KBM-7 (cell line): ENCODE measurements around the gene SNAP47.
A peak's percentile ranks its signal among the peaks of the same experiment; 100 is the strongest.

ENCODE experiments used
- DNase-seq: peaks from one replicate; pipeline ENCODE4 v3.0.0-alpha.2; 2015
- in situ Hi-C: fragments of 300-500 bp; cut with MboI; formaldehyde crosslinking; loops from 2 replicates; pipeline ENCODE4 v1.14.3; 2020; ENCODE audit warnings: low sequenced_read_pairs, low pct_unique_long_range_greater_than_20kb, mixed read lengths

The SNAP47 gene

DNA sequence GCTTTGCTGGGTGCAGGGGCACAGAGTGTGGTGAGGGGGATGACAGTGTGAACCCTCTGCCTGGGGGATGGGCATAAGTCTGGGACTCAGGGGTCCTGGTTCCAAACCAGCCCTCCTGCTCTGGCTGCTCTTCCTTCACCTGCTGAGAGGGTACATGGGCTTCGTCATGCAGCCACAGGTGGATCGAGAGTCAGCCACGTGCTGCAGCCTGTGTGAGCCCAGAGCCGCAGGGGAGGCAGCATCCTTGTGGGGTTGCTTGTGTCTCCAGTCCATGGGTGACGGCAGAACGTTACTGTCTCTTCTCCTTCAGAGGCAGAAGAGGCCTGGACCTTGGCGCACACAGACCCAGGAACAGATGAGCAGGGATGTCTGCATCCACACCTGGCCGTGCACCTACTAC lies 12.1 kb downstream of the SNAP47 start:
- no peak for DNase-seq

DNA sequence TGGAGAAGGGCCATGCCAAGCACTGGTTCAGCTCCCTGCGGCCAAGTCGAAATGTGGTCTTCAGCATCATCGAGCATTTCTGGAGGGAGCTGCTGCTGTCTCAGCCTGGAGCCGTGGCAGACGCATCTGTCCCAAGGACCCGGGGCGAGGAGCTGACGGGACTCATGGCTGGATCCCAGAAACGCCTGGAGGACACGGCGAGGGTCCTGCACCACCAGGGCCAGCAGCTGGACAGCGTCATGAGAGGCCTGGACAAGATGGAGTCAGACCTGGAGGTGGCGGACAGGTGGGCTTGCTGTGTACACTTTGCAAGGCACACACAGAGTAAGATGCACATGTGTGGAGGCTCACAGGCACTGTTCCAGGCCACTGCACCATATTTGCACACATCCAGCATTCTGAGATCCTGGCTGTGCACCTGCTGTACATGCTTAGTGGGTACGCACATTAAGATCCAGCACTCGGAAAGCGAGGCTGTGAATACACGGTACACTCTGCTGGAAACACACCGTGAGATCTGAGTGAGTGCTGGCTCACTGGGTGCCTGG lies 12.8 kb downstream of the SNAP47 start:
- in situ Hi-C loops, result no loop called here
- DNase-seq, result no peak

More for the DNA sequence above, 12.1 kb downstream of the SNAP47 start:
- in situ Hi-C loops, result no loop called here

DNA sequence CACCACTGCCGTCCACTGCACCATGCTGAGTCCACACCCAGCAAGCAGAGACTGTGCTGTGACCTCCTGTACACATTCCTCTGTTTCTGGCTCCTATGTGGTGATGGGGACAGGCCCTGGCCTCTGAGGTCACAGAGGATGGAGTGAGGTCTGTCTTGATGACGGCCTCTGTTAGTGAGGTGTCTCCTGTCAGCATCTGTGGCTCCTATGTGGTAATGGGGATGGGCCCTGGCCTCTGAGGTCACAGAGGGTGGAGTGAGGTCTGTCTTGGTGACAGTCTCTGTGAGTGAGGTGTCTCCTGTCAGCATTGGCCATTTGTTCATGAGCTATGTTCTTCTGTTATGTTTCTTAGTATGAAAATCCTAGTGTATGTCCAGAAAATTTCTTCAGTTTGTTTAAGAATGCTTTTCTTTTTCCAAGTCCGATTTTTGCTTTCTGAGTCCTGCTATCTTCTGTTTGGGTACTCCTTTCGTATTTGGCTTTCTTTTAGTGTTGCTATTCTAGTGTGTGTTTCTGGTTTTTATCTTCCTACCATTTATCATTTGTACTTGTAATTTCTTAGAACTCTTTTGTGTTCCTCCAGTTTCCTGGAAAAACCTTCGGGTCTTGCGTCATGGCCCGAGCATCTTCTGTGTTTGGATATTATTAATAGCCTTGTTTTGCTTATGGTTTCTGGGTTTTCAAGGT lies 13.4 kb downstream of the SNAP47 start:
- DNase-seq, result no peak
- in situ Hi-C loops, result no loop called here

DNA sequence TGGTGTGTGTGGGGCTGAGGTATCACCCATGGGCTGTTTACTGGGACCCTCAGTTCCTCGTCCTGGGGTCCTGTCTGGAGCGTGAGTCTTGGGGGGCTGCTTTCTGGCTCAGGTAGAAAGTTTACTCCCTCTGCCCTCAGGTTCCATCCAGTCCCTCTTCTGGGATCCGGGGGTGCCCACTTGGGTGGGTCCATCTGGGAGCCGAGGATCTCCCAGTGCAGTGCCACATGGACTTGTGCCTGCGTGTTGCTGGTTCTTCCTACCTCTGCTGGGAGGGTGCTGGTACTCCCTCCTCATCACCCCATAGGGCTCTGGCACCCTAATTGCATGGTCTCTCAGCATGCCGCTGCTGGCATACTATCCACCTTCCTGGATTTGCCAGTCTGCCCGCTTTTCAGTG lies 14.0 kb downstream of the SNAP47 start:
- DNase-seq, result no peak
- in situ Hi-C loops, result no loop called here

DNA sequence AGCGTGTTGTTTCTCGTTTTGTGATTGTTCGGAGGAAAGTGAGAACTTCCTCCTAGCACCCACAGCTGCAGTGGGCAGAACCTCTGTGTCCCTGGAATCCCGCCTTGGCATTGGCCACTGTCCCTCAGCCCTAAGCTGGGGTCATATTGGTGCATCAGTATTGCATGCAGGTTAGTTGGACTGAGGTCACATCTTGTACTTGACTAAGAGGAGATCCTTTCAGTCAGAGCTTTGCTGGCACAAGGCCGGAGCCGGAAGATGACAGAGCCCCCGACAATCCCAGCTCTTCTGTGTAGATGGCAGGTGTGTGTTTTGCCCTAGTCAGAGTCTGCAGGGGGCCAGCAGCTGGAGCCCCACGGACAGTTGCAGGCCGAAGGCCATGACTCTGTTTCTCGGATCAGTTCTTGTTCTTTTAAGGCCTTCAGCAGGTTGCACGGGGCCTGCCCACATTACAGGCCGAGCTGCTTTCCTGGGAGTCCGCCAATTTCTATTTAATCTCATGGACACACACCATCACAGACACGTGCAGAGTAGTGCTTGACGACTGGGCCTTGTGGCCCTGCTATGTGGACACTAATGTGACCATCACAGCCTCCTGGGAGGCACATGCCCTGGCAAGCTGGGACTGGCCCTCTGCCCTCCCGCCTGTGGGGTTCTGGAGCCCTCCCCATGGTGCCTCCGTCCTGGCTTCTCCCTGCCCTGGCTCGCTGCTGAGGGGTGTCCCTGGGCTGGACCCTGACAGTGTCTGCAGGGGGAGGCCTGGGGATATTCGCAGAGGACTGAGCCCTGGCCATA lies 14.9 kb downstream of the SNAP47 start:
- no peak for DNase-seq
- in situ Hi-C loops, result loop anchor here (25.0 kb wide), 1 partner anchor 187 kb away; the partner anchor contains the start of gene WNT9A

DNA sequence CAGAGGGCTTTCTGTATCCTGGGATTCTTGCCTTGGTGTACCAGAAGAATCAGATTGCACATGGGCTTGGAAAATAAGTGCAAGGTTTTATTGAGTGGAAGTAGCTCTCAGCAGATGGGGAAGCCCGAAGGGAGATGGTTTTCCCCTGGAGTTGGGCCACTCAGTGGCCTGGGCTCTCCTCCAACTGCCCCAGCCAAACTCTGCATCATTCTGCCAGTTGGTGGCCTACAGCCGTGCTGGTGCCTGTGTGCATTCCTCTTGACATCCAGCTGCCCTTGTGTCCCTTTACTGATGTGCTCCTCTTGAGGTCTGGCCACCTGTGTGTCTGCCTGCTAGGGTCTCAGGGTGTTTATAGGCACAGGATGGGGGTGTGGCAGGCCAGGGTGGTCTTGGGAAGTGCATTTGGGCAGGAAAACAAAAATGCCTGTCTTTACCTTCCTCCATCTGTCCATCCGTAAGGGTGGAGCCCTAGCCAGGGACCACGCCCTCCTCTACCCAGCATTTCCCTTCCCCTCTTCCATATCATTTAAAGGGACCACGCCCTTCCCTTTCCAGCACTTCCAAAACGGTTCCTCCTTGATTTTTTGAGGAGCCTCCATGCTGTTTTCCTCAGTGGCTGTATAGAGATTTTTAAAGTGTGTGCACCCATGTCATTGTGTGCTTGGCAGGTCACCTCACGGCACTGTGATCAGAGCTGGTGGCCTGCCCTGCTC lies 18.9 kb downstream of the SNAP47 start:
- in situ Hi-C loops, result loop anchor here (25.0 kb wide), 1 partner anchor 183 kb away; the partner anchor contains the start of gene WNT9A

DNA sequence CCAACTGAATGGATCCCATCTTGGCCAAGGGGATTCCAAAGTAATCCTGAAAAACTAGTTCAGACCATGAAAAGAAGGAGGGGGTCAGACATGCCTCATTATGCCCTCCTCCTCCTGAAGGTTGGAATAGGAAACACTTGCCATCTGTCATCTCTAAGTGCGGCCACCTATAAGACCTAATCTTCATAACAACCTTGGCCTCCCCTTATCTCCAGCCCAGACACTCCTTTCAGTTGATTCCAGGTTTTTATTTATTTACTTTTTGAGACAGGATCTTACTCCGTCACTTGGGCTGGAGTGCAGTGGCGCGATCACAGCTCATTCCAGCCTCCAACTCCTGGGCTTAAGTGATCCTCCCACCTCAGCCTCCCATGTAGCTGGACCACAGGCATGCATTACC lies 19.7 kb downstream of the SNAP47 start:
- DNase-seq, result no peak
- in situ Hi-C loops, result loop anchor here (25.0 kb wide), 1 partner anchor 182 kb away; the partner anchor contains the start of gene WNT9A

More for the DNA sequence above, 18.9 kb downstream of the SNAP47 start:
- DNase-seq, result no peak

DNA sequence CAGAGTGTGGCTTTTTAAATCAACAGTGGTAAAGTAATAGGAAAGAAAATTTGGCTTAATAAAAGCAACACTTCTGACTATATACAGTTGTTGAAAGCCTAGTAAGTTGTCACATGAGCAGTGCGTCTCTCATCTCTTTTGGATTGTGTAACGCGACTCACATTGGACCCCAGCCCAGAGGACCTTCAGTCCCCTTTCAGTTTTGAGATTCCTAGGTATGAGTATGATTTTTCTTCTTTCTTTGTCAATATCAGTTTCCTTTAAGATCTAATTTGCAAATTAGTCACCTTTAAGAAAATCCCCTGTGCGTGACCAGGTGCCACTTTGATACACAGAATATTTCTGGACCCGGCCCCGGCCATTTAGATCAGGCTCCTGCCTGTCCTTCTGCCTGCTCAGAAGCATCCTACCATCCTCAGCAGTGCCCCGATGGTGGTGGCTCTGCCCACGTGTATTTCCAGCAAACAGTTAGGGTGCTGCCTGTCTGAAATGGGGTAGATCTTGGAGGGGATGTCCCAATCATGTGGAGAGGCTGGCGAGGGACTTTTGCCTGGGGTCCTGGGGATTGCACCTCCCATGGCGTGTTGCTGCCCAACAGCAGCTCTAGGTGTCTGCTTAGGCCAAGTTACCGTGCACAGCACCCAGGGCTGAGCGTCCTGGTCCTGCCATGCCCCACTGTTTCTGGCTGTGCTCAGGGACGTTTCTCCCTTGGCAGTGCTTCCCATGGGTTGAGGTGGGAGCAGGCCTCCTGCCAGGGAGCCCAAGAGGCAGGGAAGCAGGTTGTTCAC lies 21.1 kb downstream of the SNAP47 start:
- in situ Hi-C loops, result loop anchor here (25.0 kb wide), 1 partner anchor 181 kb away; the partner anchor contains the start of gene WNT9A
- no peak for DNase-seq

DNA sequence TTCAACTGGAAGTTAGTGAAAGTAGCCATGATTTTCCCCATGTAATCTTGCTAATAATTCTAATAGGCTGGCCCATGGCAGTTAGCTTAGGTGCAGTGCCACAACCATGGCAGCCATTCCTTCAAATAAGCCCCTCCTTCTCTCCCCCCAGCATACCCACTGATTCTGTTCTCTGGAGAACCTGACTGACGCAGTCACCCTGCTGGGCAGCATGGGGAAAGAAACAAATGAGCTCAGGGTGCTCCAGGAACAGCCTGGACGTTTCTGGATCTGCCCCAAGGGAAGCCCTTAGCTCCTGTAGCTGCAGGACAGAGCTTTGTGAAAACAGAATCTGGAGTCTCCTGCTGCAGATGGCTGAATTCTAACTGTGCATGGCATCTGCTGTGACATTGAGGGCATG lies 22.5 kb downstream of the SNAP47 start:
- DNase-seq, result no peak

DNA sequence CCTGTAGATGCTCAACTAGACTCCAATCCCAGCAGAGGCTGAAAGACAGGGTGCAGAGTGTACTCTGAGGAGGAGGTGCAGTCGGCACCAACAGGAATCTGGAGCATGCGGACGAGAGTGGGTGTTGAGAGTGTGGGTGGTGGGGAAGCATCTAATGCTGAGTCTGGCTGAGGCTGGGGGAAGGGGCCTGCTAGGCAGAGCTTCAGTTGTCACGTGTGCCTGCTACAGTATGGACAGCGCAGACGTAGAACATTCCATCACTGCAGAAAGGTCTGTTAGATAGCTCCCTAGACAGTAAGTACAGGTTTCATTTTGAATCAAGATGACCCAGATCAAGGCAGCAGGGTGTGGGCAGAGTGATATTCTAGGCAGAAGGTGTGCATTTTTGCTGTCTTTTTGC lies 23.1 kb downstream of the SNAP47 start:
- DNase-seq, result no peak
- in situ Hi-C loops, result loop anchor here (25.0 kb wide), 1 partner anchor 179 kb away; the partner anchor contains the start of gene WNT9A

More for the DNA sequence above, 22.5 kb downstream of the SNAP47 start:
- in situ Hi-C loops, result loop anchor here (25.0 kb wide), 1 partner anchor 180 kb away; the partner anchor contains the start of gene WNT9A

DNA sequence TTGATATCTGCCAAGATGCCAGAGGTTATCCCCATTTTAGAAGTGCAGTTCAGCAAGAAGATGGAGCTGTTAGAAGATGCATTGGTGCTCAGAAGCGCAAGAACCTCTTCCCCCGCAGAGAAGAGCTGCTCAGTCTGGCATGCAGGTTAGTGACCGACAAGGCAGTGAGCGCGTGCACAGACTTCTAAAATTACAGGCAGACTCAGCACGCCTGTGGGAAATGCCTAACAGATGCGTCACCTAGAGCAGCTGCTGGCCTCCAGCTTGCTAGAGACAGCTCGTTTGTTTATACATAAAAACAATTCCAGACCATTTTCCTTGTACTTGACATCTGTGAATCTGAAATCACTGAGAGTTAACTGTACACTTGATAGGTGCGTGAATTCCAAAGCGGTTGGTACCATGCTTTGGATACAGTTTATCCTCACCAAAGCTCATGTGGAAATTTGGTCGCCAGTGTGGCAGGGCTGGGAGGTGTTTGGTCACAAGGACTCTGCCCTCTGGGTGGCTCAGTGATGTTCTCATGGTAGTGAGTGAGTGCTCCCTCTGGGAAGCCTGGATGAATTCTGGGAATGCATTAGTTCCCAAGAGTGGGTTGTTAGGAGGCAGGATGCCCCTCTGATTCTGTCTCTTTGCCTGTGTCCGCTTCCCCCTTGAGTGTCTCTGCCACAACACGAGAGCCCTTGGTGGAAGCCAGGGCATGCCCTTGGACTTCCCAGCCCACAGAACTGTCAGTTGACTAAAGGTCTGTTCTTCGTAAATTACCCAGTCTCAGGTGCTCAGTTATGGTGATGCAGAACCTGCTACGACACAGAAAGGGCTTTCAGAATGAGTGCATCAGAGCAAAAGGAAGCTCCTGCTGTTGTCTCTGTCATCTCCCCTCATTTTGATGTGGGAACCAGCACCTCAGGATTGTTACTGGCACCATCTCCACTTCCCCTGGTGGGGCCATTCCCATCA lies 24.4 kb downstream of the SNAP47 start:
- no peak for DNase-seq
- in situ Hi-C loops, result loop anchor here (25.0 kb wide), 1 partner anchor 178 kb away; the partner anchor contains the start of gene WNT9A

DNA sequence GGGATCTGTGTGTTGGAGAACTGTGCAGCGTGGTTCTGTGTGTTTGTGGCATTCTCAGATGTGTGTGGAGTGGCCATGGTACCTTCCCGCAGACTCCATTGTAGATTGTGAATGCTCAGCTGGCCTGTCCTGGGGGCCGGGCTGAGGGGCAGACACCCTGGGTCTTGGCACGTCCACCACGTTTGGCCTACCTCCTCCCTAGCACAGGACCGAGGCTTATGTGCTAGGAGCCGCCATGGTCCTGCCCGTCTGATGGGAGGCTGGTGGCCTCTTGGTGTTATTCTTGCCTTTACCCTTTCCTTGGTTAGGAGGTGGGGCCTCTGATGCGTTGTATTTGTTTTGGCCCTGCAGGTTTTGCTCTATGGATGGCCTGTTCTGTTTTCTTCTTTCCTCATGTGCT lies 25.1 kb downstream of the SNAP47 start:
- DNase-seq, result no peak
- in situ Hi-C loops, result loop anchor here (25.0 kb wide), 1 partner anchor 177 kb away; the partner anchor contains the start of gene WNT9A

DNA sequence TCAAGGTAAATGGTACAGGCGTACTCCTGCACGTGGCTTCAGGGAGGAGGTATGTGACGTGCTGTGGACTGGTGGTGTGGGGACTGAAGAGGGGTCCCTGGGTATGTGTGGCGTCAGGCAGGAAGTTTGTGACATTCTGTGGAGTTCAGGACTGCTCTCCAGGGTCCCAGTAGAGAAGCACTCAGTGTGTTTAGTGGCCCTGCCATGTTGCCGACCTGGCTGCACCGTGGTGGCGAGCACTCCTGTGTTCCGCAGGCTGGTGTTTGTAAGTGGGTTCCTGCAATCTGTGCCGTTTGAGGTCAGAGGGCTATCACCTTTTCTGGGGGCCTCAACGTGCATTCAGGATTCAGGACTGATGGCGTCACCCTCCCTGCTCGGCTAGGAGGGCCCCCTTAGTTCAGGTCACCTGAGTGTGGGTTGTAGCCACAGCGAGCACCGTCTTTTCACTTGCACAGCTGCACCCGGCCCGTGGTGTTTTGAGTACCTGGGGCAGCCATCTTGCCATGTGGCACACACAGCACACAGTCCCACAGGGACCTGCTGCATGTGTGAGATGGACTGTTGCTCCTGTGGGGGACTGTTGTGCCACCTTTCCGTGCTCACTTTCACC lies 26.5 kb downstream of the SNAP47 start:
- in situ Hi-C loops, result loop anchor here (25.0 kb wide), 1 partner anchor 176 kb away; the partner anchor contains the start of gene WNT9A
- no peak for DNase-seq

DNA sequence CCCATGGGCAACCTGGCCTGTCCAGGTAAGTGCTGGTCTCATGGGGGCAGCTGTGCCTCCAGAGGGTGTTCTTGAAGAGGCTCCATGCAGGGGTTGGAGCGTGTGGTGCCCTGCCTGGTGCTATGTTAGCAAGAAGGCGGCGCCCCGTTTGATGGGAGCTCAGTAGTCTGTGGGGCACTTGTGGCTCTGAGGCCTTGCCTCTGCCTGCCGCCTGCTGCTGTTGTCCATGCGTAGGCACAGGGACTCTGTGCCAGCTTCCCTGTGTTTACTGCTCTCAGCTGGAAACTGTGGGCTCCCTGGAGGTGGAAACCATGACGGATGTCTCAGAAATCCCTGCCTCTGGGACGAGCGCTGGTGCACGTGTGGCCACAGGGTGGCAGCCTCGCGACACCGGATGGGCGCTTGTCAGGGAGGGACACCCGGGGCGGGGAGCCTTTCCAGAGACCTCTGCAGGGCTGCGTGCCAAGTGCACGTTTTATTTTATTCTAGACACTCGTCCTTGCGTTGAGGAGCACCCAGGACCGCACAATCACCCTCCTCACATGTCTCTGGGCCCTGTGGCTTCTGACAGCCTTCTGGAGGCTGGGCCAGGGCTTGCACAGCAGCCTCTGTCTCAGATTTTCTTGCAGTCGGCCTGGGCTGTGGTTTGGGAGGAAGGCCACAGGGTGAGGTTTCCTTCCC lies 27.1 kb downstream of the SNAP47 start:
- in situ Hi-C loops, result loop anchor here (25.0 kb wide), 1 partner anchor 175 kb away; the partner anchor contains the start of gene WNT9A
- peak; percentile 82 for DNase-seq

DNA sequence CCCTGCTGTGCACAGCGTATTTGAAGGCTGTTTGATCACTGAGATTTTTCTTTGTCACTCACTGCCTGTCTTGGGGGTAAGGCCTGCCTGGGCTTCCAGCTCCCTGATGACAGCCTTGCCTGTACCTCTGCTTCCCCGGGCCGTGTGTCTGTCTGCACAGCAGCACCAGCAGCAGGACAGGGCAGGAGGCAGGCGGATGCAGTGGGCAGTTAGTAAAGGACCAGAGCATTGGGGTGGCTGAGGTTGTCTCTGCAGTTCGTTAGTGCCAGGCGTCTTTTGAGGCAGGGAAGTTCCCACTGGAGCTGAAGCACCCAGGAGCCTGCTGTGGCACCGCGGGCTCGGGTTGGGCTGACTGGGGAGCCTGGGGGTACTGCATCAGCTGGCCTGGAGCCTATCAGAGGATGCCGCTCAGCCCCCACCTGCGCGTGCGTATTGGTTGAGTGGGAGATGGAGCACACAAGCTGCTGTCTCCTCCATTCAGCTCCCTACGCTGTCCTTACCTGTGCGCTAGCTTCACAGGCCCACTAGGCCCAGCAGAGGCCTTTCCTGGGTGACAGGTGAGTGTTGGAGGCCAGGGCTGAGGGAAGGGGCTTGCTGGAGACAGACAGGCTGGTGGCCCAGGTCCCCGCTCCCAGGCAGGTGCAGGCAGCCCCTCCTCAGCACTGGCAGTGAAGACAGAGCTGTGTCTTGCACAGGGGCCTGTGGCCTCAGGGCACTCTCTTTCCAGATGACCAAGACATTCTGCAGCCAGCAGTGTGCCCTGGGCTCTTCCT lies 28.2 kb downstream of the SNAP47 start:
- no peak for DNase-seq
- in situ Hi-C loops, result loop anchor here (25.0 kb wide), 1 partner anchor 174 kb away; the partner anchor contains the start of gene WNT9A
